OCI-LY7 (cell line): Measurements from ENCODE around the gene ANKS1A. TPM values are rescaled to one million over a fixed set of nuclear protein-coding genes. Genes with fewer than 3 reads are reported as not detected.

Experiments used
- BruUV-seq: library from RNA; stranded (reverse); fragments of 400-500 nt; replicated peaks from 2 replicates; lab custom pipeline; 2021; lab: Mats Ljungman, UMichigan
- CTCF ChIA-PET: fragments of 300-600 bp; sonication (Branson Sonifier 250); formaldehyde crosslinking; loops from one replicate; lab custom pipeline; 2022; ENCODE audit warnings: antibody characterized with exemption; ENCODE audit not compliant: unreplicated experiment; lab: Charles Lee
- POLR2A ChIA-PET: fragments of 300-600 bp; sonication (Branson Sonifier 250); formaldehyde crosslinking; loops from one replicate; lab custom pipeline; 2022; ENCODE audit warnings: antibody characterized with exemption; lab: Charles Lee
- DNase-seq: peaks from one replicate; pipeline ENCODE4 v3.0.0-alpha.2; 2015; ENCODE audit warnings: low spot score
- H2AFZ ChIP-seq: fragments of 200-600 bp; sonication (generic), shearing (Covaris generic); 2 replicates; pipeline ENCODE4 v1.6.1; 2014; ENCODE audit warnings: mild to moderate bottlenecking, antibody characterized with exemption, low read length, moderate library complexity
- H3K27ac ChIP-seq: fragments of 200-600 bp; sonication (generic); 2 replicates; pipeline ENCODE4 v1.5.1; 2014; ENCODE audit warnings: mixed run types, low read depth, mild to moderate bottlenecking, moderate library complexity, low read length, inconsistent platforms; ENCODE audit not compliant: poor library complexity, severe bottlenecking
- H3K36me3 ChIP-seq: fragments of 200-600 bp; sonication (generic); 2 replicates; pipeline ENCODE4 v1.6.1; 2014; ENCODE audit warnings: mild to moderate bottlenecking, antibody characterized with exemption, low read length, moderate library complexity, mixed read lengths; ENCODE audit not compliant: insufficient read depth
- H3K4me1 ChIP-seq: fragments of 200-600 bp; sonication (generic); 2 replicates; pipeline ENCODE4 v1.5.1; 2014; ENCODE audit warnings: mild to moderate bottlenecking, low read length; ENCODE audit not compliant: insufficient read depth, poor library complexity, severe bottlenecking
- H3K4me2 ChIP-seq: fragments of 200-600 bp; sonication (generic); 2 replicates; pipeline ENCODE4 v1.6.1; 2014; ENCODE audit warnings: mild to moderate bottlenecking, low read length
- H3K4me3 ChIP-seq: fragments of 200-600 bp; sonication (generic); 2 replicates; pipeline ENCODE4 v1.5.1; 2014; ENCODE audit warnings: mild to moderate bottlenecking, low read depth, low read length; ENCODE audit not compliant: poor library complexity, severe bottlenecking
- H3K79me2 ChIP-seq: fragments of 200-600 bp; sonication (generic); 2 replicates; pipeline ENCODE4 v1.6.1; 2016; ENCODE audit warnings: low read depth, mild to moderate bottlenecking, low read length, moderate library complexity, mixed read lengths; ENCODE audit not compliant: insufficient read depth
- H3K9me2 ChIP-seq: fragments of 200-600 bp; sonication (generic); 2 replicates; pipeline ENCODE4 v1.6.1; 2016; ENCODE audit warnings: mild to moderate bottlenecking, low read length, mixed read lengths; ENCODE audit not compliant: insufficient read depth
- H3K9me3 ChIP-seq: fragments of 200-600 bp; sonication (generic); 2 replicates; pipeline ENCODE4 v1.6.1; 2014; ENCODE audit warnings: mild to moderate bottlenecking, mixed run types, low read length, mixed read lengths
- H4K20me1 ChIP-seq: fragments of 200-600 bp; sonication (generic); 2 replicates; pipeline ENCODE4 v1.6.1; 2014; ENCODE audit warnings: mild to moderate bottlenecking, antibody characterized with exemption, low read length, moderate library complexity, mixed read lengths; ENCODE audit not compliant: insufficient read depth
- CTCF ChIP-seq: fragments of 200-600 bp; sonication (generic); conservative IDR thresholded peaks from 2 replicates; pipeline ENCODE4 v1.5.1; 2014; ENCODE audit warnings: mild to moderate bottlenecking, antibody characterized with exemption, low read length, moderate library complexity, mixed read lengths
- EZH2phosphoT487 ChIP-seq: fragments of 200-600 bp; sonication (generic); IDR thresholded peaks from 2 replicates; pipeline ENCODE4 v1.6.1; 2018; ENCODE audit warnings: low read depth, borderline replicate concordance, mild to moderate bottlenecking, mixed run types, antibody characterized with exemption, low read length, moderate library complexity, mixed read lengths
- intact Hi-C: fragments of 100-400 bp; cut with micrococcal nuclease; formaldehyde crosslinking; loops from one replicate; pipeline ENCODE4 v1.10.0; 2022; ENCODE audit not compliant: unreplicated experiment
- total RNA-seq, 2 experiments: library from RNA; depleted of rRNA in 1 of 2; stranded (reverse); fragments of >200 nt in 1 of 2; shearing (Covaris generic) in 1 of 2; gene quantifications; 2 replicates each; pipeline ENCODE4 v1.2.3, GENCODE V29; 2014 to 2022

ANKS1A gene
- total RNA-seq, 2 experiments from 2014 or later = 7.8 to 13.8 TPM

GRCh38 chr6:35038076-35038475 is 149.0 kb downstream of the ANKS1A start:
- ChIA-PET CTCF (no interaction called here), POLR2A (no interaction called here)
- H2AFZ ChIP-seq = no peak overlapping the region
- H3K9me3 ChIP-seq = no peaks in the 10 kb centered on the region
- no peak overlapping the region for H3K4me2 ChIP-seq
- DNase-seq = no peak
- no peak overlapping the region for H3K27ac ChIP-seq
- no peaks in the 10 kb centered on the region for H3K9me2 ChIP-seq
- TF ChIP-seq CTCF (no peak), EZH2phosphoT487 (no peak)
- H3K4me1 ChIP-seq = no peaks in the 10 kb centered on the region
- no peaks in the 10 kb centered on the region for H3K36me3 ChIP-seq
- no peaks in the 10 kb centered on the region for H3K79me2 ChIP-seq
- H4K20me1 ChIP-seq = no peaks in the 10 kb centered on the region
- BruUV-seq = no TSS peak
- no peak overlapping the region for H3K4me3 ChIP-seq
- intact Hi-C loops = no loop called here

GRCh38 chr6:35040398-35040797 is 151.3 kb downstream of the ANKS1A start:
- BruUV-seq = no TSS peak
- H4K20me1 ChIP-seq = no peaks in the 10 kb centered on the region
- CTCF ChIA-PET = no interaction called here
- H3K27ac ChIP-seq = no peak overlapping the region
- TF ChIP-seq EZH2phosphoT487 (no peak), CTCF (no peak)
- POLR2A ChIA-PET = interaction anchor here (0.7 kb wide), 1 partner anchor 635 kb away, joined by 3 read pairs; no protein-coding TSS in a partner anchor
- H3K4me1 ChIP-seq = no peaks in the 10 kb centered on the region
- no peak overlapping the region for H3K4me2 ChIP-seq
- no peak overlapping the region for H2AFZ ChIP-seq
- H3K9me2 ChIP-seq = no peaks in the 10 kb centered on the region
- H3K79me2 ChIP-seq = no peaks in the 10 kb centered on the region
- H3K9me3 ChIP-seq = no peaks in the 10 kb centered on the region
- no peaks in the 10 kb centered on the region for H3K36me3 ChIP-seq
- no peak for DNase-seq
- H3K4me3 ChIP-seq = no peak overlapping the region
- intact Hi-C loops = no loop called here

- Histone ChIP-seq H3K36me3 (no peaks in the 10 kb centered on the region), H3K4me2 (no peak overlapping the region), H3K4me1 (no peaks in the 10 kb centered on the region), H2AFZ (no peak overlapping the region), H3K9me3 (no peaks in the 10 kb centered on the region), H3K27ac (no peak overlapping the region), H4K20me1 (no peaks in the 10 kb centered on the region), H3K9me2 (no peaks in the 10 kb centered on the region), H3K79me2 (no peaks in the 10 kb centered on the region), H3K4me3 (no peak overlapping the region)
- DNase-seq = no peak
- BruUV-seq = no TSS peak
- CTCF ChIA-PET = interaction anchor here (0.6 kb wide), 1 partner anchor 11 kb away, joined by 3 read pairs; no protein-coding TSS in a partner anchor
- no peak for TF ChIP-seq CTCF
- no peak for TF ChIP-seq EZH2phosphoT487
- intact Hi-C loops = no loop called here
- POLR2A ChIA-PET = interaction anchor here (0.6 to 0.7 kb wide), 3 partner anchors 19 to 636 kb away, joined by 3 read pairs; no protein-coding TSS in a partner anchor
These were observed 152.2 kb downstream of the ANKS1A start for GRCh38 chr6:35041086-35041861.
